Measurements from ENCODE around the gene CDH22. TPM values are rescaled to one million over a fixed set of nuclear protein-coding genes. Genes with fewer than 3 reads are reported as not detected.

CDH22 gene
- total and polyA plus RNA-seq, 9 of the 15 experiments (the other 6 are each of a cell fraction or from before 2014, with no cell fraction given), result 0.07 to 0.08 TPM; not detected in 7

DNA sequence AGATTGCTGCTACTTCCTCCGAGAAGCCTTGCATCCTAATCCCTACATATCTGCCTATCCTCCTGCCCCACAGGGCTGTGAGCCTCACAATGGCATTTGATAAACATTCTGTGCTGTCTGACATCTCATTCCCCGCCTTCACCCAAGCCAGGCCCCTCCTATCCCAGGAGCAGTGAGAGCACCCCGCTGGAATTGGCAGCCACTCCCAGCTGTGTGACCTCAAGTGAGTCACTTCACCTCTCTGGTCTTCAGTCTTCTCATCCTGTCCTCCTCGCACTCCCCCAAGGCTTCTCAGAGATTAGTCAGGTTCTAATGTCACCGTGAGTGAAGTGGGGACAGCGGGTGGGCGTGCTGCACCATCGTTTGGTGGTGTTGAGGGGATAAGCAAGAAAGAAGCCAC lies 81.7 kb downstream of the CDH22 start:
- H3K9ac ChIP-seq (ENCODE audit: insufficient read depth in 1 of 2, low read depth in 2 of 2, low read length in 2 of 2), result no peak overlapping the region
- no TSS peak for BruUV-seq (replicated peaks)
- 0% methylated on average over 8 of the region's 8 CpGs for WGBS (ENCODE audit: insufficient coverage, low coverage, missing lambda C conversion rate)

More for the DNA sequence above, 81.7 kb downstream of the CDH22 start:
- 0 out of 2 replicates have a peak, but pooled peaks have one; percentile 3 for TF ChIP-seq CBFA2T3 (IDR thresholded peaks at IDR 0.05)
- TF ChIP-seq ZNF140 (CRISPR knock-in tag; IDR thresholded peaks at IDR 0.05), result no peak
- TF ChIP-seq, protein P1, sequence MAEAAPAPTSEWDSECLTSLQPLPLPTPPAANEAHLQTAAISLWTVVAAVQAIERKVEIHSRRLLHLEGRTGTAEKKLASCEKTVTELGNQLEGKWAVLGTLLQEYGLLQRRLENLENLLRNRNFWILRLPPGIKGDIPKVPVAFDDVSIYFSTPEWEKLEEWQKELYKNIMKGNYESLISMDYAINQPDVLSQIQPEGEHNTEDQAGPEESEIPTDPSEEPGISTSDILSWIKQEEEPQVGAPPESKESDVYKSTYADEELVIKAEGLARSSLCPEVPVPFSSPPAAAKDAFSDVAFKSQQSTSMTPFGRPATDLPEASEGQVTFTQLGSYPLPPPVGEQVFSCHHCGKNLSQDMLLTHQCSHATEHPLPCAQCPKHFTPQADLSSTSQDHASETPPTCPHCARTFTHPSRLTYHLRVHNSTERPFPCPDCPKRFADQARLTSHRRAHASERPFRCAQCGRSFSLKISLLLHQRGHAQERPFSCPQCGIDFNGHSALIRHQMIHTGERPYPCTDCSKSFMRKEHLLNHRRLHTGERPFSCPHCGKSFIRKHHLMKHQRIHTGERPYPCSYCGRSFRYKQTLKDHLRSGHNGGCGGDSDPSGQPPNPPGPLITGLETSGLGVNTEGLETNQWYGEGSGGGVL (CRISPR knock-in tag; IDR thresholded peaks at IDR 0.05), result no peak
- no peak for TF ChIP-seq LEF1 (IDR thresholded peaks at IDR 0.05)
- no peak for TF ChIP-seq PCBP1 (IDR thresholded peaks at IDR 0.05; ENCODE audit: low read depth, low read length, poor library complexity, severe bottlenecking)
- TF ChIP-seq RBM25 (IDR thresholded peaks at IDR 0.05; ENCODE audit: low read depth, low read length, severe bottlenecking), result peak; percentile 39
- 0 out of 2 replicates have a peak, but pooled peaks have one; percentile 18 for TF ChIP-seq BCOR (IDR thresholded peaks at IDR 0.05)
- peak; percentile 70 for TF ChIP-seq ZFP36 (IDR thresholded peaks at IDR 0.05; ENCODE audit: low read depth, low read length, partially characterized antibody)
- intact Hi-C loops (cut with micrococcal nuclease), result no loop called here
- no peak for ATAC-seq
- peaks cover 0 to 16% of the 10 kb centered on the region in 2 experiments; a peak in 2 of 5 replicates for H3K27me3 ChIP-seq (ENCODE audit: control insufficient read depth in 2 of 2, insufficient read depth in 2 of 2, low read length in 2 of 2)
- no peak for FAIRE-seq
- no peaks in the 10 kb centered on the region for H3K9me3 ChIP-seq (replicated peaks; ENCODE audit: control insufficient read depth, insufficient read depth, low read depth, low read length)
- DNase-seq (ENCODE audit: extremely low read depth in 1 of 4, low spot score in 3 of 4), result peak in 1 of 4 experiments; percentile 21
- peaks cover 0 to 10% of the 10 kb centered on the region in 2 experiments; a peak in 2 of 5 replicates for H3K4me1 ChIP-seq (replicated peaks in 1 of 2; ENCODE audit: control insufficient read depth in 2 of 2, insufficient read depth in 2 of 2, low read length in 2 of 2)
- POLR2A ChIA-PET, result interaction anchor here (0.7 kb wide), 1 partner anchor 26 kb away, joined by 3 read pairs; no protein-coding TSS in a partner anchor
- H3K36me3 ChIP-seq (ENCODE audit: control insufficient read depth, insufficient read depth, low read length), result no peaks in the 10 kb centered on the region
- CTCF ChIA-PET (ENCODE audit: low intra/inter-chr PET ratio), result no interaction called here
- in situ Hi-C loops (cut with MboI), result no loop called here
- no peaks in the 10 kb centered on the region for H3K79me2 ChIP-seq (ENCODE audit: control insufficient read depth, insufficient read depth, low read length)
- no peak overlapping the region for H3K27ac ChIP-seq (ENCODE audit: extremely low read depth, low read depth, low read length)
- no peak overlapping the region for H2AFZ ChIP-seq (ENCODE audit: low read depth, low read length)
- H3K4me2 ChIP-seq (ENCODE audit: insufficient read depth, low read length), result peak overlapping the region; percentile 5; the same call in 1 of the 2 replicates
- H4K20me1 ChIP-seq (replicated peaks; ENCODE audit: control insufficient read depth, insufficient read depth, low read length), result peaks cover 5% of the 10 kb centered on the region; the same call in 1 of the 2 replicates
- no peaks in the 10 kb centered on the region for H3K9me1 ChIP-seq (ENCODE audit: control insufficient read depth, insufficient read depth, low read length)
- H3K4me3 ChIP-seq, result no peak overlapping the region
